ENCODE results near the gene ENKD1. TPM values are rescaled to one million over a fixed set of nuclear protein-coding genes. Genes with fewer than 3 reads are reported as not detected.

ENKD1 gene
- total and polyA plus RNA-seq, 2 of the 4 experiments (the other 2 are of a cell fraction), result 2.9 to 6.3 TPM

DNA sequence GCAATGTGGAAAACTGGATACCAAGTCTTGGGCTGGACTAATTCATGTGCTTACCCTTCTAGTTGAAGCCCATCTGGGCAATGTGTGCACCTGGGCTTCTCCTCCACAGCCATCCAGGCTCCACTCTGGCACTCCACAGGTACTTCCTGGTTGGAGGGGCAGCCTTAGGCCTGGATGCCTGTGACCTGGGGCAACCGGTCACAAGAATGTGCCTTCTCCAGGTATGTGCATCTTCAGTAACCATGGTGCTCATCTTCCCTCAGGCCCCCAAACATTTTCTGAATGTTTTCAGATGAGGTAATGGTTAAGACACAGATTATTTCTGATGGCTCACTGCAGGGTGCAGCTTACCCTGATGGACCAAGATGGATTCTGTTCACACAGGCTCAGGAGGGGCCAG, 11.2 kb upstream of the ENKD1 start:
- ChIA-PET POLR2A (ENCODE audit: unreplicated experiment) (no interaction called here), CTCF (no interaction called here)
- Histone ChIP-seq H2AK9ac (replicated peaks; ENCODE audit: low read depth, low read length, poor library complexity) (no peak overlapping the region), H3K14ac (replicated peaks; ENCODE audit: low read depth, low read length) (no peak overlapping the region), H4K5ac (ENCODE audit: low read depth, low read length) (no peak overlapping the region), H3K27me3 (ENCODE audit: control insufficient read depth, insufficient read depth, low read length) (no peaks in the 10 kb centered on the region), H4K20me1 (ENCODE audit: insufficient read depth, low read length) (no peaks in the 10 kb centered on the region), H4K91ac (ENCODE audit: insufficient read depth, low read depth, low read length) (no peak overlapping the region), H2AK5ac (ENCODE audit: low read depth, low read length) (no peak overlapping the region), H3K56ac (ENCODE audit: extremely low read depth, insufficient read depth, low read length) (no peak overlapping the region), H3K4ac (ENCODE audit: low read depth, low read length) (no peak overlapping the region), H2BK15ac (ENCODE audit: low read depth, low read length) (no peak overlapping the region), H3K27ac (ENCODE audit: insufficient read depth, low read length) (no peak overlapping the region), H3K4me2 (ENCODE audit: low read depth, low read length) (no peak overlapping the region), H3K9ac (ENCODE audit: low read depth, low read length) (no peak overlapping the region), H3K23ac (ENCODE audit: low read depth, low read length) (no peak overlapping the region), H3K4me3 (ENCODE audit: insufficient read depth, low read depth, low read length) (no peak overlapping the region), H3K9me1 (ENCODE audit: insufficient read depth, low read length) (0 out of 2 replicates have a peak, but pooled peaks cover 3% of the 10 kb centered on the region), H3K36me3 (ENCODE audit: control insufficient read depth, insufficient read depth, low read length) (peaks cover 13% of the 10 kb centered on the region), H3K9me3 (ENCODE audit: control insufficient read depth, insufficient read depth, low read length) (no peaks in the 10 kb centered on the region), H3K79me1 (ENCODE audit: low read depth in 1 of 2, low read length in 2 of 2) (peaks cover 0 to 17% of the 10 kb centered on the region in 2 experiments; a peak in 2 of 4 replicates), H2BK120ac (ENCODE audit: low read depth, low read length) (no peak overlapping the region), H3K4me1 (ENCODE audit: control insufficient read depth, insufficient read depth, low read length) (no peaks in the 10 kb centered on the region), H2BK20ac (ENCODE audit: low read depth, low read length) (no peak overlapping the region), H2BK5ac (ENCODE audit: low read depth, low read length, poor library complexity, severe bottlenecking) (no peak overlapping the region), H4K8ac (ENCODE audit: low read depth in 2 of 2, low read length in 2 of 2) (no peak overlapping the region), H3K18ac (ENCODE audit: low read depth, low read length) (no peak overlapping the region), H2AFZ (replicated peaks; ENCODE audit: low read length, poor library complexity) (no peak overlapping the region)
- dilution Hi-C loops (cut with HindIII; ENCODE audit: low sequenced_read_pairs, unreplicated experiment), result no loop called here
- no CpG with 5 or more reads among the region's 1 CpG for WGBS, 2 experiments (ENCODE audit: extremely low coverage in 2 of 2, insufficient read length in 1 of 2)
- intact Hi-C loops (cut with micrococcal nuclease), result loop anchor here (10.0 kb wide), 1 partner anchor 357 kb away; no protein-coding TSS in a partner anchor
- TF ChIP-seq MAFK (IDR thresholded peaks at IDR 0.05; ENCODE audit: low read depth, low read length), result no peak
- no peak for TF ChIP-seq CHD1 (IDR thresholded peaks at IDR 0.05; ENCODE audit: low read depth, low read length)
- no peak for TF ChIP-seq FOS (IDR thresholded peaks at IDR 0.05; ENCODE audit: low read depth, low read length)
- TF ChIP-seq RAD21 (IDR thresholded peaks at IDR 0.05; ENCODE audit: low read length), result no peak
- TF ChIP-seq, protein P1, sequence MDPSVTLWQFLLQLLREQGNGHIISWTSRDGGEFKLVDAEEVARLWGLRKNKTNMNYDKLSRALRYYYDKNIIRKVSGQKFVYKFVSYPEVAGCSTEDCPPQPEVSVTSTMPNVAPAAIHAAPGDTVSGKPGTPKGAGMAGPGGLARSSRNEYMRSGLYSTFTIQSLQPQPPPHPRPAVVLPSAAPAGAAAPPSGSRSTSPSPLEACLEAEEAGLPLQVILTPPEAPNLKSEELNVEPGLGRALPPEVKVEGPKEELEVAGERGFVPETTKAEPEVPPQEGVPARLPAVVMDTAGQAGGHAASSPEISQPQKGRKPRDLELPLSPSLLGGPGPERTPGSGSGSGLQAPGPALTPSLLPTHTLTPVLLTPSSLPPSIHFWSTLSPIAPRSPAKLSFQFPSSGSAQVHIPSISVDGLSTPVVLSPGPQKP (IDR thresholded peaks at IDR 0.05; ENCODE audit: borderline replicate concordance, low read depth, low read length), result no peak
- TF ChIP-seq MAZ (IDR thresholded peaks at IDR 0.05; ENCODE audit: borderline replicate concordance, low read depth, low read length), result no peak
- no peak for TF ChIP-seq POLR2A (IDR thresholded peaks at IDR 0.05; ENCODE audit: low read depth, low read length)
- no peak for TF ChIP-seq SMC3 (IDR thresholded peaks at IDR 0.05; ENCODE audit: low read depth, low read length)
- TF ChIP-seq, protein P2, sequence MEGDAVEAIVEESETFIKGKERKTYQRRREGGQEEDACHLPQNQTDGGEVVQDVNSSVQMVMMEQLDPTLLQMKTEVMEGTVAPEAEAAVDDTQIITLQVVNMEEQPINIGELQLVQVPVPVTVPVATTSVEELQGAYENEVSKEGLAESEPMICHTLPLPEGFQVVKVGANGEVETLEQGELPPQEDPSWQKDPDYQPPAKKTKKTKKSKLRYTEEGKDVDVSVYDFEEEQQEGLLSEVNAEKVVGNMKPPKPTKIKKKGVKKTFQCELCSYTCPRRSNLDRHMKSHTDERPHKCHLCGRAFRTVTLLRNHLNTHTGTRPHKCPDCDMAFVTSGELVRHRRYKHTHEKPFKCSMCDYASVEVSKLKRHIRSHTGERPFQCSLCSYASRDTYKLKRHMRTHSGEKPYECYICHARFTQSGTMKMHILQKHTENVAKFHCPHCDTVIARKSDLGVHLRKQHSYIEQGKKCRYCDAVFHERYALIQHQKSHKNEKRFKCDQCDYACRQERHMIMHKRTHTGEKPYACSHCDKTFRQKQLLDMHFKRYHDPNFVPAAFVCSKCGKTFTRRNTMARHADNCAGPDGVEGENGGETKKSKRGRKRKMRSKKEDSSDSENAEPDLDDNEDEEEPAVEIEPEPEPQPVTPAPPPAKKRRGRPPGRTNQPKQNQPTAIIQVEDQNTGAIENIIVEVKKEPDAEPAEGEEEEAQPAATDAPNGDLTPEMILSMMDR (conservative IDR thresholded peaks at IDR 0.05; ENCODE audit: low read depth, low read length), result no peak
- no peak for TF ChIP-seq CEBPB (IDR thresholded peaks at IDR 0.05; ENCODE audit: low read depth, low read length)
- TF ChIP-seq MXI1 (IDR thresholded peaks at IDR 0.05; ENCODE audit: borderline replicate concordance, low read depth, low read length), result no peak
- no peak for TF ChIP-seq RFX5 (IDR thresholded peaks at IDR 0.05; ENCODE audit: low read depth, low read length)
- no peak for TF ChIP-seq NFE2L2 (IDR thresholded peaks at IDR 0.05; ENCODE audit: low read depth, low read length)
- TF ChIP-seq BHLHE40 (IDR thresholded peaks at IDR 0.05; ENCODE audit: low read depth, low read length), result no peak
- no peak for TF ChIP-seq USF2 (IDR thresholded peaks at IDR 0.05; ENCODE audit: low read depth, low read length)
- TF ChIP-seq RCOR1 (IDR thresholded peaks at IDR 0.05; ENCODE audit: insufficient replicate concordance, low read length), result no peak
- BruUV-seq (replicated peaks), result no TSS peak
- no peak for ATAC-seq (ENCODE audit: low read depth)
- in situ Hi-C loops (cut with MboI; ENCODE audit: low sequenced_read_pairs), result no loop called here
- DNase-seq, result no peak
